NCI-H226 (cell line): ENCODE data around the gene CDC25B.
"Not testable (repeated sequence)": the region's sequence is repeated elsewhere in the genome, so short reads cannot be mapped to it uniquely, and the experiment has no call there.

Source experiments
- DNase-seq: peaks from one replicate; pipeline ENCODE4 v3.0.0-alpha.2; 2015

Gene CDC25B

GRCh38 chr20:3786126-3786484 lies 10.0 kb upstream of the CDC25B start:
- peak; percentile 36 for DNase-seq

- DNase-seq = peak; percentile 49
Observed at GRCh38 chr20:3786665-3787323, 9.3 kb upstream of the CDC25B start, which contains the start of gene CENPB. Gene CENPB (minus strand): TSS chr20:3786740. CDS start chr20:3786483, 257 bp downstream.

GRCh38 chr20:3787324-3788014 lies 8.6 kb upstream of the CDC25B start:
- DNase-seq = no peak

GRCh38 chr20:3788685-3789155 lies 7.4 kb upstream of the CDC25B start:
- DNase-seq = no peak

GRCh38 chr20:3789201-3789600 lies 6.9 kb upstream of the CDC25B start:
- not testable (repeated sequence) for DNase-seq

- not testable (repeated sequence) for DNase-seq
Observed at GRCh38 chr20:3794168-3794567, 1.9 kb upstream of the CDC25B start.

- no peak for DNase-seq
Observed at GRCh38 chr20:3794701-3795420, 1.2 kb upstream of the CDC25B start.

GRCh38 chr20:3796477-3797225 lies 541 bp downstream of the CDC25B start:
- DNase-seq = no peak

GRCh38 chr20:3797226-3797545 lies 1.1 kb downstream of the CDC25B start:
- no peak for DNase-seq

- DNase-seq = no peak
Observed at GRCh38 chr20:3797592-3798372, 1.7 kb downstream of the CDC25B start.

GRCh38 chr20:3798373-3798768 lies 2.3 kb downstream of the CDC25B start:
- DNase-seq = no peak

- no peak for DNase-seq
Observed at GRCh38 chr20:3798908-3799248, 2.8 kb downstream of the CDC25B start.

GRCh38 chr20:3800256-3800877 lies 4.3 kb downstream of the CDC25B start:
- no peak for DNase-seq

- DNase-seq = no peak
Observed at GRCh38 chr20:3800878-3801260, 4.8 kb downstream of the CDC25B start.

- no peak for DNase-seq
Observed at GRCh38 chr20:3801299-3801698, 5.2 kb downstream of the CDC25B start.

- no peak for DNase-seq
Observed at GRCh38 chr20:3801846-3802245, 5.7 kb downstream of the CDC25B start.

GRCh38 chr20:3802524-3803239 lies 6.6 kb downstream of the CDC25B start:
- DNase-seq = no peak

- DNase-seq = no peak
Observed at GRCh38 chr20:3803289-3803688, 7.2 kb downstream of the CDC25B start.

GRCh38 chr20:3803854-3804253 lies 7.7 kb downstream of the CDC25B start:
- no peak for DNase-seq

- no peak for DNase-seq
Observed at GRCh38 chr20:3804254-3804751, 8.2 kb downstream of the CDC25B start.

GRCh38 chr20:3804781-3805180 lies 8.7 kb downstream of the CDC25B start:
- no peak for DNase-seq
